NCI-H82 treated with DMSO at 0.1 percent for 48 hours (cell line): Measurements from ENCODE around the gene CYP27A1.
"Not testable (repeated sequence)": the region's sequence is repeated elsewhere in the genome, so short reads cannot be mapped to it uniquely, and the experiment has no call there.

ENCODE experiments used
- DNase-seq: peaks from one replicate; lab custom pipeline; 2025; ENCODE audit not compliant: unreplicated experiment; lab: John Stamatoyannopoulos, UW

CYP27A1 gene

DNA sequence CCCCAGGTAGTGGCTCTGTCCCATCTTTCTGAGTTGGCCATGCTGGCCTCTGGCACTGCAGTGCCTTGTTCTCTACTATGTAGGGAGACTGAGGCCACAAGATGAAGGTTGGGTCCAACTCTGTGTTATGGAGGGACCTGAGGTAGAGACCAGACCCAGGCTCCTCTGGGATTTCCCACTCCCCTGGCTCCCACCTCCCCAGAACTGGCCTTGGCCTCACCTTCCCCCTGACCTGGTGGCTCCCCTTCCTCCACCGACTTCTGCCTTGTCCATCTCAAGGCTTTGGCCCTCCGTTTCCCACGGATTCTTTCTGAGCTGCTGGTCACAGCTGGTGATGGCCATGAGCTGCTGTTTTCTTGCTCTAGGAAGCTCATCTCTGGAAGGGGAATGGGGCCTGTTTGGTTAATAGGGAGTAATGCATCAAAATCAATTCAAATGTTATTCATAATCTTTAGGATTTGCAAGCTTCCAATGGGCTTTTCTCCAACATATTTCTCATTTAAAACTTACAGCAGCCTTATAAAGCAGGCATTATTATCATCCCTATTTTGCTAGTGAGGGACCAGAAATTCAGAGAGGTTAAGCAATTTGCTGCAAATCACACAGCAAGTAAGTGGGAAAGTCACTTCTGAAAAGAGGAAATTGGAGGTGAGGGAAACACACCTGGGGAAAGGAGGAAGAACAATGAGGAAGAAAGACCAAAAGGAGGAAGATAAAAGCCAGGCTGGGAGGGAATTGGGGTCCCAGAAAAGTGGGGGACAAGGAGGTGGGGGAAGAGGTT, 48.8 kb downstream of the CYP27A1 start:
- DNase-seq: no peak

DNA sequence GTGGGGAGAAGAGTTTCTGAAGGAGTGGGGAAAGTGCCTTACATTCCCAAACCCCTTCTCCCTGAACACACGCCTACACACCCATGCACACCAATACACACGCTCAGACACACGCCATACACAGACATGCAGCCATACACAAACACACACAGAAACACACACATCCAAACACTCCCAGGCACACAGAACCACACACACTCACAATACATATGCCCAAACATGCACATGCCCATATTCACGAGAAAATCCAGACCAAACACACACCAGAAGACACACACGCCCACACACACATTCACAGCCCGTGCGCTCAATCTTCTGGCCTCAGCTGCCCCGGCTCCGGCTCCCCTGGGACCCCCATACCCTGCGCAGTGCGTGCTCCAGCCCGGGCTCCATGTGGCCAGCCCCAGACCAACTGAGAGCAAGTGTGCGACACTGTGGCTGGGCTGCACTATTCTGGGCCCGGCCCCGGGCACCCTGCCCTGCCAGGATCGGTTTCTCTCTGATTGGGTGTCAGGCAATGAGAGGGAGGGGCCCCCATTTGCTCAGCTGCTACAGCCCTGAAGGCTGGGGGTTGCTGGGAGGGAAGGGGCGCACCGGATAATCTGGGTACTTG, 49.5 kb downstream of the CYP27A1 start, which contains the start of gene PRKAG3:
PRKAG3 (minus strand) TSS at position 426 of the 613 bp plus-strand sequence.
- no peak for DNase-seq

DNA sequence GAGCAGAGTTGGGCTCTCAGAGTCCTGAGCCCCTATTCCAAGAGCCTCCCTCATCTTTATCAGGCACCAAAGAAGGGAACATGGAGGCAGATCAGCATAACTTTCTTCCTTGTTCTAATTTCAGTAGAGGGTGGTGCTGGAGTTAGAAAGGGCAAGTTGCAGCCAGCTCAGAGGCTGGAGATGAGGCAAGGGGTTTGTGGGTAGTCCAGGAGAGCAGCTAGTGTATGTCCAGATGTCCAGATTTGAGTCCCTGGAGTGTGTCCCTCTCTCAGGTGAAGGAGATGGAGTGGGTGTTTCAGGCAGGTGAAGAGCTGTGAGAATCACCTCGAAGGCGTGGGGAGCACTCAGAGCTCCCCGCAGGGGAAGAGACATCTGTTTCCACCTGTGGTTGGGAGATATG, 50.1 kb downstream of the CYP27A1 start:
- DNase-seq: no peak

DNA sequence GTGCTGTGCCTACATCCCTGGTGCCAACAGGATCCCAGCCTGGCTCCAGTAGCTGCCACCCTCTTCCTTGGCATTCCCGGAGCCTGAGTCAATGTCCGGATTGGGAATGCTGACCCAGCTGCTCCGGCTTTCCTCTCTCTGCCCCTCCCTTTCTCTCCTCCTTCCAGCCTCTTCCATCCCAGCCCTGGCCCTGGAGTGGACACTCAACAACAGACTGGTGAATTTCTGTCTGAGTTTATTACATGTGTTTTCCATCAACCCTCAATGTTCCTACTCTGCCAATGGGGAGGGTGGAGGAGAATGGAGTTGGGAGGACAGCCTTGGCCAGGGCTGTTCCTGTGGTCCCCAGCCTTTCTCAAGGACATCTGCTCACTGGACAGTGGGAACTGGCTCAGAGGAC, 50.6 kb downstream of the CYP27A1 start:
- DNase-seq: no peak

DNA sequence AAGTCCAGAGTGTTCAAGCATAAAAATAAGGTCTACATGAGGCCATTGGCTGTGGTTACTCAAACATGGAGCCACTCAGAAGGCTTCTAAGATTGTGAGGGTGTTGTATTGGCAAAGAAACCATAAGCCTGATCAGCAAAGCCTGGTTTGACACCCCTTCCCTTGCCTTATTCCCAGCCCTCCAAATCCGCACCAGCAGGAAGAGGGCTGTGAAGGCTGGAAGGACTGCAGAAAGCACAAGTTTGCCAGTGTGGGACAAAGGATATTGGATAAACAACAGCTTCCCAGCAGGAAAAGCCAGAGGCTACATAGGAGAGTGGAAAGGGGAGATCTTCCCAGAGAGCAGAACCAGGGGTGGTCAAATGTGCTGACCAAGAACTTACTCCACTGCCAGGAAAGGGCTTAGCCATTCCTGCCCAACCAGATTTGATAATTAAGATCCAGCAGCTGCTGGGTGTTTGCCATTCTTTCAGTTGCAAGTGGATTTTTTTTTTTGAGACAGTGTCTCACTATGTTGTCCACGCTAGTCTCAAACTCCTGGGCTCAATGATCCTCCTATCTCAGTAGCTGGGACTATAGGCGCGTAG, 51.2 kb downstream of the CYP27A1 start:
- no peak for DNase-seq

- no peak for DNase-seq
Measured at GRCh38 chr2:218834685-218835084, 52.7 kb downstream of the CYP27A1 start.

GRCh38 chr2:218837495-218837894, 55.5 kb downstream of the CYP27A1 start:
- DNase-seq: no peak

DNA sequence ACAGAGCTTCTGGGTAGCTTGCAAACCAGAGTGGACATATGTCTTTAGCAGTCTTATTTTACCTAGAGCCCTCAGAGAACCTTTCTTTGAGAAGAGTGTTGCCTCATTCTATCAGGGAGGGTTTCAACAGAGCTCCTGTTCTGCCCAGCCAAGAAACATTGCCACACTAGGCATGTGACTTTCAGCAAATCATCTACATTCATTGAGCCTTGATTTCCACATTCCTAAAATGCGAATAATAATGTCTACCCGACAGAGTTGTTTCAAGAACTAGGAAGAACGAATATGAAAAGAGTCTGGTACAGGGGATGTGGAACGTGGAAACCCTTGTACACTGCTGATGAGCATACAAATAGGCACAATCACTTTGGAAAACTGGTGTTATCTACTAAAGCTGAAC, 57.5 kb downstream of the CYP27A1 start:
- DNase-seq: no peak

- no peak for DNase-seq
Measured at GRCh38 chr2:218839888-218840287, 57.9 kb downstream of the CYP27A1 start.

- not testable (repeated sequence) for DNase-seq
Measured at GRCh38 chr2:218844334-218844733, 62.4 kb downstream of the CYP27A1 start.

- not testable (repeated sequence) for DNase-seq
Measured at GRCh38 chr2:218846963-218847362, 65.0 kb downstream of the CYP27A1 start.

DNA sequence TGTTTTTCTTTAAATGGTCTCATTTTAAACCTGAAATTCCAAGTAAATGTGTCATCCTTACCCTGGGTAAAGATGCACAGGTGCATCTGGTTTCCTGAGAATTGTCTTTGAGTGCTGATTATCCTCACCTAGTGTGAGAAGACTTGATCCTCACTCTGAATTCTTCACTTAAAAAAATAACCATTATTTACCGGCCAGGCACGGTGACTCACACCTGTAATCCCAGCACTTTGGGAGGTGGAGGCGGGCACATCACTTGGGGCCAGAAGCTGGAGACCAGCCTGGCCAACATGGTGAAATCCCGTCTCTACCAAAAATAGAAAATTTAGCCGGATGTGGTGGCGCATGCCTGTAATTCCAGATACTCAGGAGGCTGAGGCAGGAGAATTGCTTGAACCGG, 67.8 kb downstream of the CYP27A1 start:
- no peak for DNase-seq

DNA sequence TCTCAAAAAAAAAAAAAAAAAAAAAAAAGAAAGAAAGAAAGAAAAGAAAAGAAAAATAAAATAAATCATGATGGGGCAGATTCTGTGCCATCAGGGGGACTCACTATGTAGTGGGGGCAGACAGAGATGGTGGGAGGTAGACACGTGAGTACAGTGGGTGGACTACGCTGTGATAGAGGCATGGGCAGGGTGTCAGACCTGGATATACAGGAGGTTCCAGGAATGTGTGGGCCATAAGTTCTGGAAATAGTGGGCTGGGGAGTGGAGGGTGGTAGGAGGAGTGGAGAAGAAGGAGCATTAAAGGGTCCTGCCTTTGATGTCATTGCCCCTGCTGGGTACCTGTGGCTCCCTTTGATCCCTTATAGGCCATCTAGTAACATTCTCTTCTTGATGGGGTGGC, 68.8 kb downstream of the CYP27A1 start:
- no peak for DNase-seq

- DNase-seq: no peak
Measured at GRCh38 chr2:218851286-218851685, 69.3 kb downstream of the CYP27A1 start.

DNA sequence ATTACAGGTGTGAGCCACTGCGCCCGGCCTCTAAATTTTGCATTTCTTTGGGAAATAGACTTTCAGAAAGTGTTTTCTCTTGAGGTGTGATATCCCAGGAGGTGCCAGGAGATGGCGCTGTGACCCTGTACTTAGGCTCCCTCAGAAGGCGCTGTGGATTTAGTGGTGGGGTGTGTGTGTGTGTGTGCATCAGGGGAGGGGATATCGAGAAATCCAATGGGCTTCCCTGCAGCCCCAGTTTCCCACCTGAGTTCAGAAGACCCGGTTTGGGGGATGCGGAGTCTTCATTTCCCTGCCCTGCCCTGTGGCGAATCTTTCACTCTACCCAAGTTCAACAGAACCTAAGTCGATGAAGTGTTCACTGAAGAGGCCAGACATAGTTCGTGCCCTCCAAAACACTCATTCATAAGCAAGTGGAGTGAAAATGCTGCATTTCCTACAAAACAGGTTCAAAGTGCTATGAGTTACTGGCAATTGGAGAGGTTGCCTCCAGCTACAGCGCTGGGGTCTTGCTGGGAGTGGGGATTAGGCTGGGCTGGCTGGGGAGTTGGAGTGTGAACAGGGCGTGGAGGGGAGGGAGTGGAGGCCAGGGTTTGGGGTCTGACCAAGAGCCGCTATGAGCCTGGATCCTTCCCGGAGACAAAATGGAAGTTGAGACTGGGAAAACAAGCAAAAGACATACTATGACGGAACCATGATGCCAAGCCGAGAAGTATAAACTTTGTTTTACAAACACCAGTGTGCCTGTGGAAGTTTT, 71.1 kb downstream of the CYP27A1 start:
- peak; percentile 64 for DNase-seq

DNA sequence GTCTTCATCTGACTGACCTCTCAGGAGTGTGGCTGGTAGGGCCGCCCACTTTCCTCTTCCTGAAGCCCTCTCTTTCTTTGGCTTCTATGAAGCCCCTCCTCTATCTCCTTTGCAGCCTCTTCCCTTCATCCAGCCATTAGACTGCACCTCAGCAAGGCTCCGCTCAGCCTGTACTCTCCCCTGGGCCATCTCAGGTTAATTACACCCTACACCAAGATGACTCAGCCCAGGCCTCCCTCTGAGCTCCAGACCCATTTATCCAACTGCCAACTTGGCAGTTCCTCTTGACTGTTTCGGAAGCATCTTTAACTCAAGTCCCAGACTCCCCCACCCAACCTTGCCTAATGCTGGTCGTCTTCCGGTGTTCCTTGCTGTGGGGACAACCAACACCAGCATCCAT, 71.8 kb downstream of the CYP27A1 start:
- no peak for DNase-seq

GRCh38 chr2:218854860-218855259, 72.9 kb downstream of the CYP27A1 start:
- no peak for DNase-seq

DNA sequence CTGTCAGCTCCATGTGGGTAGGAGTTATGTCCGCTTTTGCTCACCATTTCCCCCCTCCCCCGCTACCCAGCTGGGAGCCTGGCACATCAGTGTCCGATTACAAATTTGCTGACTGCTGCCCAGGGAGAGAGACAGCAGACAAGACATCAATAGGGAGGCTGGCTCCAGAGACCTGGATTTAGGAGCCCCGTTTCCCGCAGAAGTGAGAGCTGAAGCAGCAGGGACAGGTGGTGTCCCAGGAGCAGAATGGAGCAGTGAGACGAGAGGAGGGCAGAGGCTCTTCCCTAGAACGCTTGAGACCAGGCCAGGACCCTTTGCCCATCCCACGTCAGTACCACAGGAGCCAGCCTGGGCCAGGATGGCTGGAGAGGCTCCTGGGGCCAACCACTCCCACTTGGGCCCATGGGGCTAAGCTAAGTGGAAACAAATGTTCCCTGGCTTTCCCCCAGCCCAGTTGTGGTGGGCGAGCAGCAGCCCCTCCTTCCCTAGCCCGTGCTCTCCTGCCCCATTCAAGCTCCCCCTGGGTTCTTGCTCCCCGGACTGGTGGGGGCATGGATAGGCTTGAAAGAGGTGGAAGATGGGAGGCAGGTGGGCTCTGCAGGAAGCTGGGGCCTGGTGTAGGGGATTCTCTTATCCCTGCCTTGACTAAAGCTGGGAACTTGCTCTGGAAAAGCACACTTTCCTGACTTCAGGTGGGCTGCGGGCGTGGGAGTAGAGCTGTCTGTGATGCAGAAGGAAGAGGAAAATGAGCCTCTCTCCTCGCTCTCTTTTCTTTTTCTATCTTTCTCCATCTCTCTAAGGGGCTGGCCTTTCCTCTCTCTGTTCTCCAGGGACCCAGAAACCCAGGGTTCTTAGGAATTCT, 73.6 kb downstream of the CYP27A1 start:
- DNase-seq: no peak

DNA sequence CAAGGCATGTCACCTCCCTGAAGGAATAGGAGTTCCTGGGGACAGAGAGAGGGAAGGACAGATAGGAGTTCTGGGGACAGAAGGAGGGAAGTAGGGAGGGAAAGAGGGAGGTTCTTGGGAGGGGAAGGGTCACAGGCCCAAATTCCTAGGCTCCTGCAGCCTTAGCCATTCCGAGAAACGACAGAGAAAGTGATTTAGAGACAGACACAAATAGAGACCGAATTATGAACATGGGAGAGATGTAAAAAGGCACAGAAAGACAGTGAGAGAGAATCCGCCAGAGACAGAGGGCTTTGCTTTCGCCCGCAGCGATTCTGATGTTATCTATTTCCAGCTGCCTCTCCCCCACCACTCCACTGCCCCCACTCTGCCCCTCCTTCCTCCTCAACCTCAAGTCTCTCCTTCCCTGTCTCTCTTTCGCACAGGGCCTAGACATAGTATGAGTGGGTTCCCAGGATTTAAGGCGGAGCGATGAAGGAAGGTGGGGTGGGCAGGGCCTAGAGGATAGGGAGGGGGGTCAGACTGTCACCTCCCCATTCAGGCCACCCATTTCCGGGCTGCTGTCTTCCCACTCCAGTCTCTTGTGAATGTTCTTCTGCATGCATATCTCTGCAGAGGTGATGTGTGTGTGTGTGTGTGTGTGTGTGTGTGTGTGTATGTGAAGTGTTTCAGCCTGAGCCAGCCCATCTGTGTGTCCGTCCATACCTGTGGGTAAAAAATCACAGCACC, 74.4 kb downstream of the CYP27A1 start:
- DNase-seq: no peak

GRCh38 chr2:218856896-218857243, 74.9 kb downstream of the CYP27A1 start:
- no peak for DNase-seq
